Breast epithelium (tissue), 3 donors: Measurements from ENCODE around the gene FERMT3.

Source experiments
- CTCF ChIP-seq, 3 donors: fragments of 450-650 bp; IDR thresholded peaks; one replicate each; pipeline ENCODE4 v1.5.1; 2016 to 2017; ENCODE audit warnings: antibody characterized with exemption in 3 of 3, mild to moderate bottlenecking in 3 of 3, moderate library complexity in 3 of 3
- POLR2A ChIP-seq: fragments of 450-650 bp; IDR thresholded peaks from one replicate; pipeline ENCODE4 v1.6.1; 2016; ENCODE audit warnings: antibody characterized with exemption, mild to moderate bottlenecking, moderate library complexity
- POLR2AphosphoS5 ChIP-seq, 3 donors: sonication (generic); formaldehyde crosslinking; IDR thresholded peaks; one replicate each; pipeline ENCODE4 v1.6.1; 2017; ENCODE audit warnings: antibody characterized with exemption in 3 of 3

DNA sequence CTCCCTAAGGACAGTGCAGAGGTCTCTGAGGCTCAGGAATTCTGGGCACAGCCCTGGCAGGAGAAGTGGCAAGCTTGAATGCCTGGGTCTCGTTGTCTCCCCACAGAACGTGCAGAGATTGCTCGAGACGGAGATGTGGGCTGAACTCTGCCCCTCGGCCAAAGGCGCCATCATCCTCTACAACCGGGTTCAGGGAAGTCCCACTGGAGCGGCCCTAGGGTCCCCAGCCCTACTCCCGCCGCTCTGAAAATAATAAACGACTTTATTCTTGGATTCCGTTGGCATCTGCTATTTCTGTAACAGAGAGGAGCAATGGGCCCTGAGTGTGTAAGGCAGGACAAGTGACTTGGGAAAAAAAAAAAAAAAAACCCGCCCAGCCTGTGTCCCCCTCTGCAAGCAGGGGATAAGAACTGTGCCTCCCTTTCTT, 23.2 kb downstream of the FERMT3 start:
- TF ChIP-seq CTCF (IDR thresholded peaks at IDR 0.05) (no peak), POLR2AphosphoS5 (IDR thresholded peaks at IDR 0.05) (no peak), POLR2A (no peak)
